Measurements from ENCODE around the gene LRCOL1. TPM values are rescaled to one million over a fixed set of nuclear protein-coding genes. Genes with fewer than 3 reads are reported as not detected.

The LRCOL1 gene
- total and polyA plus RNA-seq, 2 of the 8 experiments (the other 6 are each of a cell fraction or from before 2014, with no cell fraction given): not detected

DNA sequence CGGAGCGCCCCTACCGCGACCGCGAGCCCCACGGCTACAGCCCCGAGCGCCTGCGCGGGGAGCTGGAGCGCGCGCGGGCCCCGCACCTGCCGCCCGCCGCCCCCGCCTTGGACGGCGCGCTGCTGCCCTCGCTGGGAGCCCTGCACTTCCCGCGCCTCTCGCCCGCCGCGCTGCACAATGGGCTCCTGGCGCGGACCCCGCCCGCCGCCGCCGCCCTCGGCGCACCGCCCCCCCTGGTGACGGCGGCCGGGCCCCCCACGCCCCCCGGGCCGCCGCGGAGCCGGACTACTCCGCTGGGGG, 27.0 kb downstream of the LRCOL1 start:
- Histone ChIP-seq H2AK5ac (ENCODE audit: low read depth, low read length) (no peak overlapping the region), H2BK120ac (replicated peaks; ENCODE audit: low read depth, low read length) (no peak overlapping the region), H3K27ac (ENCODE audit: low read depth, low read length) (no peak overlapping the region), H3K4me3 (ENCODE audit: extremely low read depth in 1 of 4, insufficient read depth in 2 of 4, low read depth in 3 of 4, low read length in 4 of 4) (peak overlapping the region; percentile 28 to 59 (median 36); a peak in 7 of 8 replicates), H3K4me2 (ENCODE audit: insufficient read depth in 1 of 2, low read depth in 2 of 2, low read length in 2 of 2) (peak overlapping the region; percentile 67 to 82; a peak in 3 of 4 replicates), H2BK12ac (ENCODE audit: low read depth, low read length) (no peak overlapping the region), H3K4me1 (replicated peaks in 1 of 4; ENCODE audit: control insufficient read depth in 3 of 4, insufficient read depth in 4 of 4, low read length in 3 of 4) (peaks cover 0 to 6% (median 5%) of the 10 kb centered on the region in 4 experiments; a peak in 2 of 7 replicates), H2BK20ac (ENCODE audit: low read length) (no peak overlapping the region), H2BK15ac (ENCODE audit: low read length) (no peak overlapping the region), H3K56ac (replicated peaks; ENCODE audit: insufficient read length, low read depth, low read length) (no peak overlapping the region), H3K18ac (ENCODE audit: extremely low read depth, low read length) (no peak overlapping the region; the same call in 1 of the 2 replicates), H3K23ac (ENCODE audit: insufficient read length) (no peak overlapping the region), H4K8ac (ENCODE audit: extremely low read depth, insufficient read depth, low read length) (no peak overlapping the region), H3K27me3 (replicated peaks in 1 of 4; ENCODE audit: control insufficient read depth in 3 of 4, extremely low read depth in 1 of 4, insufficient read depth in 3 of 4, low read length in 3 of 4) (peaks cover 28 to 62% (median 51%) of the 10 kb centered on the region in 4 experiments), H3K9ac (replicated peaks in 1 of 4; ENCODE audit: extremely low read depth in 1 of 4, low read depth in 3 of 4, low read length in 3 of 4) (no peak overlapping the region), H4K91ac (replicated peaks; ENCODE audit: insufficient read length, low read length) (no peak overlapping the region), H3K14ac (ENCODE audit: insufficient read length) (no peak overlapping the region), H4K20me1 (replicated peaks in 1 of 2; ENCODE audit: control insufficient read depth in 1 of 2, insufficient read depth in 2 of 2, low read length in 2 of 2) (peaks cover 13 to 20% of the 10 kb centered on the region in 2 experiments), H3K36me3 (ENCODE audit: control insufficient read depth in 2 of 4, insufficient read depth in 4 of 4, low read length in 3 of 4) (peaks cover 0 to 3% (median under 1%) of the 10 kb centered on the region in 4 experiments; a peak in 1 of 8 replicates), H3K79me2 (ENCODE audit: control insufficient read depth in 1 of 2, insufficient read depth in 2 of 2, low read length in 2 of 2) (no peaks in the 10 kb centered on the region), H4K5ac (ENCODE audit: insufficient read length, low read depth, low read length) (no peak overlapping the region), H3K79me1 (ENCODE audit: low read depth, low read length) (peaks cover 2% of the 10 kb centered on the region; the same call in 1 of the 2 replicates), H3K23me2 (ENCODE audit: low read depth, low read length) (peaks cover 18% of the 10 kb centered on the region; the same call in 1 of the 2 replicates), H2BK5ac (ENCODE audit: low read depth, low read length) (no peak overlapping the region), H2AFZ (ENCODE audit: low read length) (no peak overlapping the region), H3K4ac (replicated peaks; ENCODE audit: insufficient read length, low read depth, low read length) (no peak overlapping the region), H3K9me3 (ENCODE audit: insufficient read depth in 2 of 2, low read depth in 1 of 2, low read length in 1 of 2) (peaks cover 0 to 5% of the 10 kb centered on the region in 2 experiments; a peak in 1 of 4 replicates)
- FAIRE-seq (no peak), DNase-seq (ENCODE audit: low read depth in 1 of 2, low spot score in 2 of 2) (no peak)
- POLR2A ChIA-PET (ENCODE audit: partially characterized antibody): interaction anchor here (1.2 to 6.6 kb wide), 11 partner anchors 9 to 46 kb away, joined by 3 to 60 read pairs (median 11); partner anchors contain the start of genes LRCOL1 and P2RX2
- WGBS, 2 experiments (ENCODE audit: extremely low coverage in 1 of 2, insufficient coverage in 1 of 2, insufficient read length in 1 of 2, insufficient replicate concordance in 2 of 2, low coverage in 1 of 2, low lambda C conversion rate in 2 of 2, missing lambda C conversion rate in 1 of 2): 10% methylated on average over 2 of the region's 50 CpGs; no CpG with 5 or more reads in 1 of the 2 experiments
- TF ChIP-seq SIRT6 (IDR thresholded peaks at IDR 0.05; ENCODE audit: low read length) (no peak), SP1 (IDR thresholded peaks at IDR 0.05; ENCODE audit: low read depth, low read length) (no peak), POU5F1 (IDR thresholded peaks at IDR 0.05; ENCODE audit: low read depth, low read length) (no peak), JUND (IDR thresholded peaks at IDR 0.05; ENCODE audit: low read length) (no peak), RFX5 (IDR thresholded peaks at IDR 0.05; ENCODE audit: borderline replicate concordance, low read depth, low read length) (no peak), BRCA1 (IDR thresholded peaks at IDR 0.05; ENCODE audit: low read depth, low read length) (no peak), RBBP5 (IDR thresholded peaks at IDR 0.05; ENCODE audit: borderline replicate concordance, low read depth, low read length) (no peak)
- TF ChIP-seq, protein P1, sequence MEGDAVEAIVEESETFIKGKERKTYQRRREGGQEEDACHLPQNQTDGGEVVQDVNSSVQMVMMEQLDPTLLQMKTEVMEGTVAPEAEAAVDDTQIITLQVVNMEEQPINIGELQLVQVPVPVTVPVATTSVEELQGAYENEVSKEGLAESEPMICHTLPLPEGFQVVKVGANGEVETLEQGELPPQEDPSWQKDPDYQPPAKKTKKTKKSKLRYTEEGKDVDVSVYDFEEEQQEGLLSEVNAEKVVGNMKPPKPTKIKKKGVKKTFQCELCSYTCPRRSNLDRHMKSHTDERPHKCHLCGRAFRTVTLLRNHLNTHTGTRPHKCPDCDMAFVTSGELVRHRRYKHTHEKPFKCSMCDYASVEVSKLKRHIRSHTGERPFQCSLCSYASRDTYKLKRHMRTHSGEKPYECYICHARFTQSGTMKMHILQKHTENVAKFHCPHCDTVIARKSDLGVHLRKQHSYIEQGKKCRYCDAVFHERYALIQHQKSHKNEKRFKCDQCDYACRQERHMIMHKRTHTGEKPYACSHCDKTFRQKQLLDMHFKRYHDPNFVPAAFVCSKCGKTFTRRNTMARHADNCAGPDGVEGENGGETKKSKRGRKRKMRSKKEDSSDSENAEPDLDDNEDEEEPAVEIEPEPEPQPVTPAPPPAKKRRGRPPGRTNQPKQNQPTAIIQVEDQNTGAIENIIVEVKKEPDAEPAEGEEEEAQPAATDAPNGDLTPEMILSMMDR (IDR thresholded peaks at IDR 0.05; ENCODE audit: control extremely low read depth in 1 of 3, insufficient read depth in 1 of 3, low read depth in 1 of 3, low read length in 3 of 3): no peak
- TF ChIP-seq, protein P2, sequence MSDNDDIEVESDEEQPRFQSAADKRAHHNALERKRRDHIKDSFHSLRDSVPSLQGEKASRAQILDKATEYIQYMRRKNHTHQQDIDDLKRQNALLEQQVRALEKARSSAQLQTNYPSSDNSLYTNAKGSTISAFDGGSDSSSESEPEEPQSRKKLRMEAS (IDR thresholded peaks at IDR 0.05): no peak
- TF ChIP-seq, protein P3, sequence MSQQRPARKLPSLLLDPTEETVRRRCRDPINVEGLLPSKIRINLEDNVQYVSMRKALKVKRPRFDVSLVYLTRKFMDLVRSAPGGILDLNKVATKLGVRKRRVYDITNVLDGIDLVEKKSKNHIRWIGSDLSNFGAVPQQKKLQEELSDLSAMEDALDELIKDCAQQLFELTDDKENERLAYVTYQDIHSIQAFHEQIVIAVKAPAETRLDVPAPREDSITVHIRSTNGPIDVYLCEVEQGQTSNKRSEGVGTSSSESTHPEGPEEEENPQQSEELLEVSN (IDR thresholded peaks at IDR 0.05): no peak
- CTCF ChIA-PET (ENCODE audit: partially characterized antibody): interaction anchor here (0.6 to 1.0 kb wide), 2 partner anchors 21 to 175 kb away, joined by 3 to 4 read pairs; no protein-coding TSS in a partner anchor

All from H1 (cell line).